ENCODE results near the gene ZBED3.
"Not testable (repeated sequence)": the region's sequence is repeated elsewhere in the genome, so short reads cannot be mapped to it uniquely, and the experiment has no call there.

ZBED3 gene, protein sequence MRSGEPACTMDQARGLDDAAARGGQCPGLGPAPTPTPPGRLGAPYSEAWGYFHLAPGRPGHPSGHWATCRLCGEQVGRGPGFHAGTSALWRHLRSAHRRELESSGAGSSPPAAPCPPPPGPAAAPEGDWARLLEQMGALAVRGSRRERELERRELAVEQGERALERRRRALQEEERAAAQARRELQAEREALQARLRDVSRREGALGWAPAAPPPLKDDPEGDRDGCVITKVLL

GRCh38 chr5:77086689-77087483 lies at the start of gene ZBED3:
Gene ZBED3 (minus strand): TSS chr5:77087285. CDS start chr5:77077878, 9,407 bp downstream.
- peak; percentile 78 for DNase-seq (ENCODE audit: low spot score)

GRCh38 chr5:77133061-77133758 lies 46.1 kb upstream of the ZBED3 start:
- peak; percentile 93 for DNase-seq (ENCODE audit: low spot score)

DNA sequence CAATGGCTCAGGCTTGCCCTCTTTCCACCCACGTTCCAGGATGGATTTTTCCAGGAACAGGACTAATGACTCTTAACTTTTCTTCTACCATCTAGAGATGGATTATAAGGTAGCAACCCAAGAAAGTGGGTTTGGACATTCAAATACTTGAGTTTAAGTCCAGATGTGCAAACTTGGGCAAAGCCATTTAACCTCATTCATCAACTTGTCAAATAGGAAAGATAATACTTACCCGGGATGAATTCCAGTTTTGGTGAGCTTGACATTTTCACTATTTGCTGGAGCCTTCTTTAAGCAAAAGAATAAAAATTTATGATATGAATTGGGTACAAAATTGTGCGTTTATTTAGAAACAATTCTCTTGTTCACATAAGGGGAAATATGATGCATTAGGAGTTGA lies 44.3 kb upstream of the ZBED3 start:
- DNase-seq (ENCODE audit: low spot score): no peak

DNA sequence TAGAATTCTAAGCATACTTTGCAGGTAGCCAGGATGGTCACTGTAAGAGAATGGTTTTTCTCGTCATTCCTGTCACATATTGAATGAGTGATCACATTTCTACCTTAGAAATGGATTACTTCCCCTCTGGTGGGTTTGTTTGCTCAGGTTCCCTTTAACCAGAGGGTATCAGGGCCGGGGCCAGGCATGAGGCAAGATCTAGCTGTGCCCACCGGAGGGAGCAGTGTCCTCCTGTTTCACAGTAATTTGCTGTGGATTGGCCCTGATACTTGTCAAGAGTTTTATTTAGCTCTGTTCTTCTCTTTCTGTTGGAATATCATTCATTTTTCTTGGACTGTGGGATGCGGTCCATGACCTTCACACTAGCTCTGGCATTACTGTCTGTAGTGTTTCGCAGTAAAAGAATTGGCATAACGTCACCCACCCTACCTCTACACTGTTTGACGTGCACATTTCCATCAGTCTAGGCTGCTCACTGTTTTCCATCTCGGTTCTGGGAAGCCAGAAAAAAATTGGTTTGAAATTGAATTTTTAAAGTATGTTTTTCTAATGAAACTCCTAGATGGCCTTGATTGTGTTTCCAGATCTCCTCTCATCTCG lies 42.4 kb upstream of the ZBED3 start:
- peak; percentile 37 for DNase-seq (ENCODE audit: low spot score)

- DNase-seq (ENCODE audit: low spot score): no peak
Measured at GRCh38 chr5:77128411-77129061, 41.5 kb upstream of the ZBED3 start.

DNA sequence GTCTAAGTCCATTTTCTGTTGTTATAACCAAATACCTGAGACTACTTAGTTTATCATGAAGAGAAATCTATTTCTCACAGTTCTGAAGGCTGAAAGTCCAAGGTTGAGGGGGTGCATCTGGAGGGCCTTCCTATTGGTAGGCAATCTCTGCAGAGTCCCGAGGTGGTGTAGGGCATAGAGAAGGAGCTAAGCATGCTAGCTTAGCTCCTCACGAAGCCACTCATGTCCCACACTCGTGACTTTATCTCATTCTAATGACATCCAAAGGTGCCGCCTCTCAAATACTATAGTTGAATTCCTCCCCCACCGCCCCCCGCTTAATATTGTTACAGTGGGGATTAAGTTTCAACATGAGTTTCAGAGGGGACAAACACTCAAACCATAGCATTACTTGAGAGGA lies 36.0 kb upstream of the ZBED3 start:
- DNase-seq (ENCODE audit: low spot score): no peak

- no peak for DNase-seq (ENCODE audit: low spot score)
Measured at GRCh38 chr5:77120706-77121105, 33.6 kb upstream of the ZBED3 start.

GRCh38 chr5:77120086-77120485 lies 33.0 kb upstream of the ZBED3 start:
- DNase-seq (ENCODE audit: low spot score): no peak

- no peak for DNase-seq (ENCODE audit: low spot score)
Measured at GRCh38 chr5:77117161-77117560, 30.1 kb upstream of the ZBED3 start.

GRCh38 chr5:77107035-77107434 lies 19.9 kb upstream of the ZBED3 start:
- DNase-seq (ENCODE audit: low spot score): not testable (repeated sequence)

- DNase-seq (ENCODE audit: low spot score): no peak
Measured at GRCh38 chr5:77104813-77105212, 17.7 kb upstream of the ZBED3 start.

GRCh38 chr5:77103457-77103856 lies 16.4 kb upstream of the ZBED3 start:
- DNase-seq (ENCODE audit: low spot score): no peak

- no peak for DNase-seq (ENCODE audit: low spot score)
Measured at GRCh38 chr5:77102549-77102948, 15.5 kb upstream of the ZBED3 start.

DNA sequence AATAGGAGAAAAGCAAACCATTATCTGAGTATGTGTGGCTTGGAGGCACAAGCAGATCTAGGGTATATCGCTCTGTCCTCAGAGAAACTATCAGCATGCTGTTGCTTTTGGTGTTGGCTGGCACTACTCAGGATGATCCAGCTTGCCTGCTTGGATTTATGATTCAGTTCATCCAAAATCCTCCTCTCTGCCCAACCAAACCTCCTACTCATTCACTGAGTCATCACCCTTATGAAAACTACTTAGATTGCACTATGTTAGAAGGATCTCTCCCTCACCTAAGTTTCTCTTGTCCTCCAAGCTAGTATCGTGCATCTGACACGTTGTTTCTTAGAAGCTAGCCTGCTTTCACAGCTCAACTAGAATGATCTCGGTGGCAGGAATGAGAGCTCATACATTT lies 14.2 kb upstream of the ZBED3 start:
- DNase-seq (ENCODE audit: low spot score): peak; percentile 71

GRCh38 chr5:77095189-77095588 lies 8.1 kb upstream of the ZBED3 start:
- no peak for DNase-seq (ENCODE audit: low spot score)

DNA sequence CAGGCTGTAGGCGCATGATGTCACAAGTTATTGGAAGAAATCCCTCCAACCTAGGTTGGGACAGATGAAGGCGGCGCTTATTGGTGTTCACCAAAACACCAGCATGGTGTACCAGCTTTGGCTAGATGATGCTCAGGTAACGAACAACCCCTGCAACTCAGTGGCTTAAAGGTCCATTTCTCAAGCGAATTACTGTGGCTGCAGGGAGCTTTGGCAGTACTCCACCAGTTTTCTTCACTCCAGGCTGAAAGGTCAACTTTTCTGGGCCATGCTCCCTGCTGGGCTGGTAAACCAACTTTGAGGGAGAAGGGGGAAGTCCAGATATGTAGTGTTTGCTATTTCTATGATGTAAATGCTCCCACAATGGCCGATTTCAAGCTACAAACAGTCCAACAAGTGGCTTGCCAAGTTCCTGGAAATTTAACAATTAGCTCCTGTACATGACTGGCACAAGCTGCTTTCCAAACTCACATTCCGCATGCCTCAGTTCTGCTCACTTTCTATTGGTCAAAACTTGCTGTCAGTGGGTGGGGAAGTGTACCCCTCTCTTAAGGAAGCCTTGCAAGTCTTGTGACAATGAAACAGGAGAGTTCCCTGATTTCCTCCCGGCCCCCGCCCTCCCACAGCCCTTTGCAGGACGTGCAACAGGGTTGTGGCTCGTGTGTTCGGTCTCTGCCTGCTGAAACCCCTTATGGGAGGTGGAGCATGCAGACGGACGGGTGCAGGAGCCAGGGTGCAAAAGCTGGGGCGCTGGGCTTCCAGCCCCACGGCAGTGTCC lies 588 bp upstream of the ZBED3 start:
- no peak for DNase-seq (ENCODE audit: low spot score)

GRCh38 chr5:77086368-77086688 lies 757 bp downstream of the ZBED3 start:
- DNase-seq (ENCODE audit: low spot score): no peak

DNA sequence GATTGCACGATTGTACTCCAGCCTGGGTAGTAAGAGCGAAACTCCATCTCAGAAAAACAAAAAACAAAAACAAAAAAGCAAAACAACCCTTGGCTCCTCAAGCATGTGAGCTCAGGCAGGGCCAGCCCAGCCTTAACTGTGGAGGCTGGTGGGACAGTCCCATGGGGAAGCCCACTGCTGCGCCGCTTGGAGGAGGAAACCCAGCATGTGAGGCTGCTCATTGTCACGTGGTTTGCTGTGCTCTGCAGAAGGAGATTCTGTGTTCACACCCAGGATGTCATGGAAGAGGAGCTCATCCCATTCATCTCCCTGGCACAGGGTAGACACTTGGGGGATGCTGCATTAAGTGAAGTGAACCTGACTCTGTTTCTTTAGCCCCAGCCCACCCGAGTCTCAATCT lies 4.0 kb downstream of the ZBED3 start:
- DNase-seq (ENCODE audit: low spot score): no peak

DNA sequence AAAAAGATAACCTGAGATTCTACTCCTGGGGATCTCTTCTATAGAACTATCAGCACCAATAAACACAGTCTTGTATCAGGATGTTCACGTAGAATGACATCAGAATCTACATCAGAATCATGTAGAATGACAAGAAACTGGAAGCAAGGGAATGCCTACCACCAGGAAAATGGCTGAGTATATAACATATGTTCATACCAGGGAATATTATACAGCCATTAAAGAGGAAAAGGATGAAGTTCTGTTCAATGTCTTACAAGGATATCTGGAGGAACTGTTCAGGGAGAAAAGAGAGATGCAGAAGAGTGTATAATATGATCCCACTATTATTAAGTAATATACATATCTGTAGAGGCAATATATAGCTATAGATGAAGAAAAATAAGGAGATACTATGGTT lies 4.8 kb downstream of the ZBED3 start:
- DNase-seq (ENCODE audit: low spot score): no peak

DNA sequence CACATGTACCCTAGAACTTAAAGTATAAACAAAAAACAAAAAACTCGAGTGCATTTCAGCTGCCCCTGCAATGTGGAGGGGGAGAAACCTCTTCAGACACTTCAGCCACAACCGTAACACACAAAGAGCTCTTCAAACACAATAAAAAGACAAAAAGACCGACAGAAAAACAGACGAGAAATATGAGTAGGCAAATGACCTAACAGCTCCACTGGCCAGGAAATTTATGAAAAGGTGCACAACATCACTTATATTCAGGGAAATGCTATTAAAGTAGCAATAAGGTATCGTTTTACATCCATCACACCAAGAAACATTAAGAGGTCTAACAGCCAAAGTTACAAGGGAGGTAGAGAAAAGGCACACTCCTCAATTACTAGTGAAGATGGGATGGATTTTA lies 6.2 kb downstream of the ZBED3 start:
- DNase-seq (ENCODE audit: low spot score): no peak

DNA sequence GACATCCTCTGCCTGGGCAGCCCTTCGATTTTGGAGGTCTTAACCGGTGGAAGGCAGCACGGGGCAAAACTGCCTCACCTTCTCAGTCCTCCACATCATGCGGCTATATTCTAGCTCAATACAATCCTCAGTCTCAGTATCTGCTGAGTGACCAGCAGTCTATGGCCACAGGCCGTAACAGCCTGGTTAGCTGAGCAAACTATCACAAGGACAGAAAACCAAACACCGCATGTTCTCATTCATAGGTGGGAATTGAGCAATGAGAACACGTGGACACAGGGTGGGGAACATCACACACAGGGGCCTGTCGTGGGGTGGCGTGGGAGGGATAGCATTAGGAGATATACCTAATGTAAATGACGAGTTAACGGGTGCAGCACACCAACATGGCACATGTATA lies 6.6 kb downstream of the ZBED3 start:
- DNase-seq (ENCODE audit: low spot score): not testable (repeated sequence)

GRCh38 chr5:77077829-77078176 lies 9.3 kb downstream of the ZBED3 start:
- DNase-seq (ENCODE audit: low spot score): no peak
